CD14-positive monocyte (primary cell): Measurements from ENCODE around the gene SAMD11. TPM values are rescaled to one million over a fixed set of nuclear protein-coding genes. Genes with fewer than 3 reads are reported as not detected.
A peak's percentile ranks its signal among the peaks of the same experiment; 100 is the strongest.

Experiments used
- DNase-seq, 3 donors: peaks; one replicate each; pipeline ENCODE4 v3.0.0-alpha.2; 2011 to 2022
- H2AFZ ChIP-seq: 2 replicates; pipeline ENCODE4 v1.6.0; 2012; ENCODE audit warnings: mild to moderate bottlenecking, low read depth, low read length, inconsistent platforms; ENCODE audit not compliant: insufficient read depth, poor library complexity, severe bottlenecking
- H3K27ac ChIP-seq, 2 donors: 1 replicate in 1 of 2; 2 replicates in 1 of 2; pipeline ENCODE4 v1.5.1; 2012 to 2013; ENCODE audit warnings: low read length in 2 of 2, control low read depth in 1 of 2, inconsistent platforms in 1 of 2, low read depth in 1 of 2, mild to moderate bottlenecking in 1 of 2
- H3K27me3 ChIP-seq, 2 donors: one replicate each; pipeline versions ENCODE4 v1.6.0 to v1.6.1; 2011 to 2013; ENCODE audit warnings: low read length in 2 of 2; ENCODE audit not compliant: control insufficient read depth in 2 of 2, insufficient read depth in 2 of 2
- H3K36me3 ChIP-seq, 2 donors: replicated peaks in 1 of 2; 1 replicate in 1 of 2; 2 replicates in 1 of 2; pipeline versions ENCODE4 v1.5.1 to v1.6.1; 2012 to 2013; ENCODE audit warnings: low read length in 2 of 2, control low read depth in 1 of 2, inconsistent platforms in 1 of 2, mild to moderate bottlenecking in 1 of 2; ENCODE audit not compliant: insufficient read depth in 2 of 2, control insufficient read depth in 1 of 2
- H3K4me1 ChIP-seq, 2 donors: 1 replicate in 1 of 2; 2 replicates in 1 of 2; pipeline versions ENCODE4 v1.5.1 to v1.6.1; 2012 to 2013; ENCODE audit warnings: low read length in 2 of 2, control low read depth in 1 of 2, inconsistent platforms in 1 of 2, mild to moderate bottlenecking in 1 of 2, moderate library complexity in 1 of 2; ENCODE audit not compliant: insufficient read depth in 2 of 2, control insufficient read depth in 1 of 2
- H3K4me2 ChIP-seq: replicated peaks from 2 replicates; pipeline ENCODE3; 2012; ENCODE audit warnings: low read length, moderate library complexity, mild to moderate bottlenecking; ENCODE audit not compliant: poor library complexity, severe bottlenecking; ENCODE audit errors: extremely low read depth
- H3K4me3 ChIP-seq, 3 experiments: fragments of 200-600 bp in 1 of 3; sonication (generic) in 1 of 3; replicated peaks in 1 of 3; 1 replicate in 2 of 3; 2 replicates in 1 of 3; pipeline ENCODE4 v1.5.1; 2011 to 2013; ENCODE audit warnings: low read length in 3 of 3, mild to moderate bottlenecking in 3 of 3, control low read depth in 2 of 3, low read depth in 2 of 3, inconsistent platforms in 1 of 3, moderate library complexity in 1 of 3
- H3K79me2 ChIP-seq: 2 replicates; pipeline ENCODE4 v1.6.0; 2012; ENCODE audit warnings: mild to moderate bottlenecking, control low read depth, inconsistent platforms, low read length, moderate library complexity; ENCODE audit not compliant: insufficient read depth
- H3K9ac ChIP-seq: 2 replicates; pipeline ENCODE4 v1.6.0; 2017; ENCODE audit warnings: low read length, mild to moderate bottlenecking; ENCODE audit not compliant: insufficient read depth, poor library complexity, severe bottlenecking
- H3K9me3 ChIP-seq, 2 donors: replicated peaks in 1 of 2; 1 replicate in 1 of 2; 2 replicates in 1 of 2; pipeline versions ENCODE4 v1.5.1 to v1.6.1; 2012 to 2013; ENCODE audit warnings: low read length in 2 of 2, control low read depth in 1 of 2; ENCODE audit not compliant: control insufficient read depth in 1 of 2, insufficient read depth in 1 of 2
- H4K20me1 ChIP-seq: 2 replicates; pipeline ENCODE4 v1.6.0; 2012; ENCODE audit warnings: mild to moderate bottlenecking, low read length, control low read depth, moderate library complexity; ENCODE audit not compliant: insufficient read depth
- H3K27ac Mint-ChIP-seq, 7 donors: one replicate each; pipeline ENCODE4 v1.8.0; 2020; ENCODE audit warnings: mild to moderate bottlenecking in 7 of 7, mixed read lengths in 7 of 7, moderate library complexity in 6 of 7, inconsistent platforms in 2 of 7
- H3K27me3 Mint-ChIP-seq, 3 donors: one replicate each; pipeline ENCODE4 v1.8.0; 2021 to 2022; ENCODE audit warnings: low read depth in 3 of 3, mild to moderate bottlenecking in 3 of 3, mixed read lengths in 3 of 3, moderate library complexity in 3 of 3, inconsistent platforms in 1 of 3
- H3K36me3 Mint-ChIP-seq, 2 donors: one replicate each; pipeline ENCODE4 v1.8.0; 2020; ENCODE audit warnings: mixed read lengths in 2 of 2, inconsistent platforms in 1 of 2, mild to moderate bottlenecking in 1 of 2
- H3K4me1 Mint-ChIP-seq: one replicate; pipeline ENCODE4 v1.8.0; 2020; ENCODE audit warnings: mild to moderate bottlenecking, mixed read lengths
- H3K4me3 Mint-ChIP-seq, 2 donors: one replicate each; pipeline ENCODE4 v1.8.0; 2020; ENCODE audit warnings: mild to moderate bottlenecking in 2 of 2, mixed read lengths in 2 of 2, moderate library complexity in 1 of 2
- H3K9me3 Mint-ChIP-seq, 7 donors: one replicate each; pipeline ENCODE4 v1.8.0; 2020 to 2022; ENCODE audit warnings: mixed read lengths in 7 of 7, mild to moderate bottlenecking in 6 of 7, moderate library complexity in 6 of 7, inconsistent platforms in 2 of 7
- WGBS: methylation state at CpG from one replicate; pipeline ENCODE4 v1.1.5; 2013; ENCODE audit warnings: missing lambda C conversion rate; ENCODE audit not compliant: insufficient coverage; 5-methylcytosine and 5-hydroxymethylcytosine counted together
- intact Hi-C, 2 donors: fragments of 100-400 bp; cut with micrococcal nuclease; formaldehyde crosslinking; loops; one replicate each; pipeline versions ENCODE4 v1.15.0 to v1.15.1; 2023
- polyA plus RNA-seq, 3 donors: library from polyadenylated mRNA; depleted of rRNA in 1 of 3; unstranded in 2 of 3; stranded (reverse) in 1 of 3; fragments of 300-500 nt in 2 of 3; fragments of >200 nt in 1 of 3; fragmentation: Illumina TruSeq in 2 of 3; gene quantifications; 1 replicate in 2 of 3; 2 replicates in 1 of 3; pipeline ENCODE4 v1.2.3, GENCODE V29; 2012 to 2021
- TF ChIP-seq, protein P1 (sequence below): fragments of 200-600 bp; IDR thresholded peaks from one replicate; pipeline ENCODE4 v1.8.0; 2022; ENCODE audit warnings: antibody characterized with exemption, mild to moderate bottlenecking

Gene SAMD11
- polyA plus RNA-seq, 3 donors, result not detected

DNA sequence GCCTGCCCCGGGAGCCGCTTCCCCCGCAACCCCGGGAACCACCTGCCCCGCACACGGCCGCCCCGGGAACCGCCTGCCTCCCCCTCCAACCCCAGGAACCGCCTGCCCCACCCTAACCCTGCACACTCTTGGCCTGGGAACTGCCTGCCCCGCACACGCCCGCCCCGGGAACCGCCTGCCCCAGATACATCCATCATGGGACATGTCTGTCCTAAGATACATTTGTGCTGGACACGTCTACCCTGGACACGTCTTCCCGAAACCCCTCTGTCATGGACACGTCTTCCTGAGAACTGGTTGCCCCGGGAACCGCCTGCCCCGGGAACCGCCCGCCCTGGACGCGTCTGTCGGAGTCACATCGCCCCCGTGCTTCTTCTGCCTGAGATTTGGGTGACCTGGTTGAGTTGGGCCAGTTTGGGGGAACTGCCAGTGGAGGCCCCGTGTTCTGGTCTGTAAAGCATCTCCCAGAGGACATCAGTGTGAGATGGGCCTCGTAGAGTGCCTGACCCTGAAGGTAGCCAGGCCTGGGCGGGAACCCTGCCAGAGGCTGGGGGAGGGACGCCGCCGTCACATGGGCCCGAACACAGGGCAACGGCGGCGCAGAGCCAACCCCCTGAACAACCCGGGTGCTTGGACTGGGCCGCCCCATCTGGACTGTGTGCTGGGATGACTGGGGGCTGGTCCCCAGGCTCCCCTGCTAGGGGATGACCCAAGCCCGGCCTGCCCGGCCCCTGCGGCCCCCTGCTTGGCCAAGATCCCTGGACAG is 54.5 kb downstream of the SAMD11 start:
- no peaks in the 10 kb centered on the region for H3K36me3 ChIP-seq
- peaks cover 3% of the 10 kb centered on the region for H3K4me1 Mint-ChIP-seq
- TF ChIP-seq, protein P1, sequence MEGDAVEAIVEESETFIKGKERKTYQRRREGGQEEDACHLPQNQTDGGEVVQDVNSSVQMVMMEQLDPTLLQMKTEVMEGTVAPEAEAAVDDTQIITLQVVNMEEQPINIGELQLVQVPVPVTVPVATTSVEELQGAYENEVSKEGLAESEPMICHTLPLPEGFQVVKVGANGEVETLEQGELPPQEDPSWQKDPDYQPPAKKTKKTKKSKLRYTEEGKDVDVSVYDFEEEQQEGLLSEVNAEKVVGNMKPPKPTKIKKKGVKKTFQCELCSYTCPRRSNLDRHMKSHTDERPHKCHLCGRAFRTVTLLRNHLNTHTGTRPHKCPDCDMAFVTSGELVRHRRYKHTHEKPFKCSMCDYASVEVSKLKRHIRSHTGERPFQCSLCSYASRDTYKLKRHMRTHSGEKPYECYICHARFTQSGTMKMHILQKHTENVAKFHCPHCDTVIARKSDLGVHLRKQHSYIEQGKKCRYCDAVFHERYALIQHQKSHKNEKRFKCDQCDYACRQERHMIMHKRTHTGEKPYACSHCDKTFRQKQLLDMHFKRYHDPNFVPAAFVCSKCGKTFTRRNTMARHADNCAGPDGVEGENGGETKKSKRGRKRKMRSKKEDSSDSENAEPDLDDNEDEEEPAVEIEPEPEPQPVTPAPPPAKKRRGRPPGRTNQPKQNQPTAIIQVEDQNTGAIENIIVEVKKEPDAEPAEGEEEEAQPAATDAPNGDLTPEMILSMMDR, result no peak
- DNase-seq, result no peak
- H3K4me3 ChIP-seq, result no peak overlapping the region
- no peaks in the 10 kb centered on the region for H3K79me2 ChIP-seq
- 93% methylated on average over 40 of the region's 44 CpGs for WGBS
- no peaks in the 10 kb centered on the region for H3K36me3 Mint-ChIP-seq
- peaks cover under 1 to 5% (median 4%) of the 10 kb centered on the region in 7 donors for H3K9me3 Mint-ChIP-seq
- peaks cover 5 to 8% of the 10 kb centered on the region in 2 donors for H3K4me1 ChIP-seq
- peak overlapping the region in 1 of 2 donors; percentile 21 for H3K4me3 Mint-ChIP-seq
- peaks cover 13 to 37% (median 19%) of the 10 kb centered on the region in 3 donors for H3K27me3 Mint-ChIP-seq
- peaks cover 0 to 12% of the 10 kb centered on the region in 2 donors for H3K27me3 ChIP-seq
- H3K9me3 ChIP-seq, result peaks cover 0 to 5% of the 10 kb centered on the region in 2 donors
- intact Hi-C loops, result no loop called here
- no peak overlapping the region for H2AFZ ChIP-seq
- H3K9ac ChIP-seq, result no peak overlapping the region
- H3K27ac ChIP-seq, result no peak overlapping the region
- H3K4me2 ChIP-seq, result no peak overlapping the region
- peak overlapping the region in 1 of 7 donors; percentile 78 for H3K27ac Mint-ChIP-seq
- H4K20me1 ChIP-seq, result no peaks in the 10 kb centered on the region

DNA sequence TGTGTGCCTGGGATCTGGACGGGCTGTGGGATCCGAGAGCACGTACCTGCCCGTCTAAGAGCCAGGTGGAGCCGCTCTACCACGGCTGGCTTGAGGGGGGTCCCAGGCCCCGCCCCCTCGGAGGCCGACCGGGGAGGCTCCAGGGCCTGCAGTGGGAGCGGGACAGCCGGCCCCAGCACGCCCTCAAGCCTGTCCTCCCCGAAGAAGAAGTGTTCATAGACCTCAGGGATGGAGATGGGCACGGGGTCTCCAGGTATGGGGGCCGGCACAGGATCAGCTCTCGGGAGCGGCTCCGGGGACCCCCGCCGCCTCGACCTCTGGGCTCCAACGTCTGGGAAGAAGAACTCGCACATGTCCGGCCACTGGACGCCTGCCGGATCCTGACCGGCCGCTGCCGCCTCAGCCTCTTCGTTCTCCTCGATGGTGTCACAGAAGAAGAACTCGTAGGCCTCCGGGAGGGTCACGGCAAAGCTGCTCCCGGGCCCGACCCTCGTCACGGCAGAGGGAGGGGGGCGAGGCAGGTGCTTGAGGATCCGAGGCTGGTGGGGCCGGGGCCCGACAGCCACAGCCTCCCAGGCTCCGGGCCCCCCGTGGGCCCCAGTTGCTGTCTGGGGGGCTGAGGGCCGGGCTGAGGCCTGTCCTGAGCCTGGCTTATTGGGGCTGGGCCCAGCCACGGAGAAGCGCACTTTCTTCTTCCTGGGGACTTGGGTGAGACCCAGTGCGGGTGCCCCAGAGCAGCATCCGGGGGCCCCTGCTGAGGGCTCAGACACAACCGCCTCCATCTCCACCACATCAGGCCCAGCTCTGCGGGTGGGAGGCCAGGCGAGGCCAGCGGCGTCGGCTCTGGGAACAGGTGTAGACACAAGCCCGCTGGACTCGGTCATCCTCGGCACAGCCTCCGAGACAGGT is 55.4 kb downstream of the SAMD11 start:
- Histone ChIP-seq H3K27ac (no peak overlapping the region), H3K9me3 (peaks cover 0 to 5% of the 10 kb centered on the region in 2 donors), H3K4me3 (no peak overlapping the region), H3K79me2 (no peaks in the 10 kb centered on the region), H3K27me3 (peaks cover 0 to 12% of the 10 kb centered on the region in 2 donors), H3K4me2 (no peak overlapping the region), H3K9ac (no peak overlapping the region), H2AFZ (no peak overlapping the region), H3K4me1 (peaks cover 5 to 8% of the 10 kb centered on the region in 2 donors), H4K20me1 (no peaks in the 10 kb centered on the region), H3K36me3 (no peaks in the 10 kb centered on the region)
- no peak for DNase-seq
- peaks cover 2 to 5% (median 4%) of the 10 kb centered on the region in 7 donors for H3K9me3 Mint-ChIP-seq
- TF ChIP-seq, protein P1, result no peak
- H3K4me1 Mint-ChIP-seq, result peaks cover 3% of the 10 kb centered on the region
- no peak overlapping the region for H3K4me3 Mint-ChIP-seq
- peaks cover 15 to 41% (median 18%) of the 10 kb centered on the region in 3 donors for H3K27me3 Mint-ChIP-seq
- no peaks in the 10 kb centered on the region for H3K36me3 Mint-ChIP-seq
- no peak overlapping the region for H3K27ac Mint-ChIP-seq
- WGBS, result 92% methylated on average over 57 of the region's 60 CpGs
- intact Hi-C loops, result no loop called here
